ENCODE measurements around the gene RSPH3.

- TF ChIP-seq CTCF (conservative IDR thresholded peaks at IDR 0.05; ENCODE audit: low read depth, low read length): no peak
- no peak for TF ChIP-seq EZH2 (IDR thresholded peaks at IDR 0.05; ENCODE audit: low read length, unreplicated experiment)
These were observed 45.1 kb upstream of the RSPH3 start, which contains the start of gene TAGAP for GRCh38 chr6:159044899-159045727.

Measured in PC-3 (cell line).